SU-DHL-6 (cell line): Measurements from ENCODE around the gene STK10.

Source experiments
- CTCF ChIP-seq: fragments of 200-600 bp; sonication (generic); IDR thresholded peaks from one replicate; pipeline ENCODE4 v1.5.1; 2017; ENCODE audit warnings: antibody characterized with exemption, mild to moderate bottlenecking, low read length, moderate library complexity; ENCODE audit not compliant: insufficient read depth, poor library complexity, severe bottlenecking
- EZH2phosphoT487 ChIP-seq: fragments of 200-600 bp; sonication (generic), shearing (Covaris generic); conservative IDR thresholded peaks from 2 replicates; pipeline ENCODE4 v1.6.1; 2018; ENCODE audit warnings: mild to moderate bottlenecking, antibody characterized with exemption, low read length, moderate library complexity, mixed read lengths

- TF ChIP-seq CTCF (no peak), EZH2phosphoT487 (no peak)
Measured at GRCh38 chr5:172035049-172035448, 153.0 kb downstream of the STK10 start.
